Endometrium (tissue), 2 donors: ENCODE data around the gene DAPK1.

Source experiments
- FAIRE-seq: peaks from 2 replicates; lab custom pipeline; 2012; peaks lifted over from hg19 to GRCh38; lab: Jason Lieb, UNC
- donor health status: control.
- donor health status: control.

Gene DAPK1

DNA sequence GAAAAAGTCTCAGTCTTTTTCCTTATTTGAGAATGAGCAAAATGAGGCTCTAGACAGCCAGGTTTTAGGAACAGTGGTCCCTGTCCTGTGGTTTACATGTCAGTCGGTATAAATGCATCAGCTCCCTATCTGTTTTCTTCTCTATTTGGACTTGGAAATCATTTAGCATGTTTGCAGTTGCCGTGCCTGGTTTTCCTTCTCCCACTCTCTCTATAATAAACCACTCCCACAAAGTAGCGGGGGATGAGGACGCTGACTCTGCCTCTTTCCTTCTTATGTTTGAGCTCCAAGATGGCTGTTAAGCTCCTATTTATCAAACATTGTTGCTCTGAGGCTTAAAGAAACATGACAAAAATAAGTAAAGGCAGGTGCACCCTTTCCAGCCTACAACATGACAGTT, 171.1 kb downstream of the DAPK1 start:
- no peak for FAIRE-seq

GRCh38 chr9:87670572-87671264, 173.1 kb downstream of the DAPK1 start:
- no peak for FAIRE-seq

GRCh38 chr9:87671478-87671877, 173.8 kb downstream of the DAPK1 start:
- FAIRE-seq, result no peak

DNA sequence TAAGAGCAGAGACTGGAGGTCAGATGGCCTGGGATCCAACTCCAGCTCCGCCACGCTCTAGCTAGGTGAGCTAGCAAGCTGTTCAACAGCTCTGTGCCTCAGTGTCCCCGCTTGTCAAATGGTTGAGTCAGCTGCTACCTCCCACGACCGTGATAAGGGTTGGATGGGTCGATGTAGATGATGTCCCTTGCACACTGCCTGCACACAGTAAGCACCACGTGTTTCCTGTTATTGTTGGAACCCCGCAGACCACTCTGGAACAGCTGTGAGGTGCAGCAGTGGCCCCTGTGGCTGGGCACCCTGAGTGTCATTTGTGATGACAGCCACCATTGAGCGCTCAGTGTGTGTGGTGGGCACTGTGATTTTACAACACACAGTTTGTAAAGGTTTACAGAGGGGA, 174.3 kb downstream of the DAPK1 start:
- FAIRE-seq, result no peak

- no peak for FAIRE-seq
Measured at GRCh38 chr9:87672586-87672985, 174.9 kb downstream of the DAPK1 start.

DNA sequence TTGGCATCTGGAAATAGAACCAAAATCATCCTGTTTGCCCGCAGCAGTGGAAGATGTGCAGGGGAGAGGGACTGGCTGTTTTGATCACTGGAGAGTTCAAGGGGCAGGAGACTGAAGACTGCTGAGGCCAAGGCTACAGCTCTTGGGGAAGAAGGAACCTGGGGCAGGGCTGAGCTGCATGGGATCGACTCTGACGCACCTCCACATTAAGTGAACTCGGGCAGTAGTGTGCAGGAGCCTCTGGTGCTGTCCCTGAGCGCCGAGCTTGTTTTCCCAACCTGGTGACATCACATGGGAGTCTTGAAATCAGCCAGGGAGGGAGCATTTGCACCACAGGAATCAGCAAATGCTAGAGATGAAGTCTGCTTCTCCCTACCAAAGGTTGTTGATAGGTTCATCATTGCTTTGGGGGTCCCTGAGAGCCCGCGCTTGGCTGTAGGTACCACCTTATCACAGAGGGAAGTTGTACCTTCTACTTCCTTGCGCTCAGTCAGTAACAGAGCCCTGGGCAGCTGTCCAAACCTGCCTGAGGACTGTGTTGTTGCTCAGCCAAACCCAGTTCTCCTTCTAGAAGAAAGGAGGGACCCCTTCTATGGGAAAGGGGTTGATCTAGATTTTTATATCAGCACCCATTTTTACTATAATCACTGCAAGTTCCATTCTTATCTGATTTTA, 175.9 kb downstream of the DAPK1 start:
- FAIRE-seq, result no peak

GRCh38 chr9:87674565-87675299, 177.1 kb downstream of the DAPK1 start:
- FAIRE-seq, result no peak

DNA sequence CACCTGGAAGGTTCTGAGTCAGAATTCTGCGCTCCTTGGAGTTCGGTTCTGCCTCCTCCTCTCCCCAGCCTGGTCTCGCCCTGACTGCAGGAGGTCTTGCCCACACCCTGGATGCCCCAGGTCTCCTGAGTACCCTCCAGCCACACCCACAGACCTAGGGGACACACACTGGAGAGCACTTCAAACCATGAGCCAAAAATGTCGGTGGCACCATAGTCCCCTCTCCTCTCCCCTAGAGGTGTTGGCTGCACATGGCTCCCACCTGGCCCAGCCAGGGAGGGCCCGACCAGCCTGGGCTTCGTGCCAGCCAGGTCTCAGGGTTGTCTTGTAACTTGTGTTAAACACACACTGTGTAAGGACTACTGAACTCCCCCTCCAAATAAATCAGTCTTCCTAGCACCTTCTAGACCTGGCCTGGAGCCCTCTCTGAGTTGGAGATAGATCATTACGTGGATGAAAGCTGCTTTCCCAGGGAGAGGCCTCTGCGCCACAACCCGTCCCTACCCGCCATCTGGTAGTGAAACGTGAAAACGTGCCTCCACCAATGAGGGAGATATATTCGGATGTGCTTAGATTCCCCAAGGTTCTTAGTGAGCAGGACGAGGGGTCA, 178.3 kb downstream of the DAPK1 start:
- no peak for FAIRE-seq

GRCh38 chr9:87676976-87677775, 179.5 kb downstream of the DAPK1 start:
- FAIRE-seq, result no peak

GRCh38 chr9:87677776-87678587, 180.3 kb downstream of the DAPK1 start:
- FAIRE-seq, result no peak

DNA sequence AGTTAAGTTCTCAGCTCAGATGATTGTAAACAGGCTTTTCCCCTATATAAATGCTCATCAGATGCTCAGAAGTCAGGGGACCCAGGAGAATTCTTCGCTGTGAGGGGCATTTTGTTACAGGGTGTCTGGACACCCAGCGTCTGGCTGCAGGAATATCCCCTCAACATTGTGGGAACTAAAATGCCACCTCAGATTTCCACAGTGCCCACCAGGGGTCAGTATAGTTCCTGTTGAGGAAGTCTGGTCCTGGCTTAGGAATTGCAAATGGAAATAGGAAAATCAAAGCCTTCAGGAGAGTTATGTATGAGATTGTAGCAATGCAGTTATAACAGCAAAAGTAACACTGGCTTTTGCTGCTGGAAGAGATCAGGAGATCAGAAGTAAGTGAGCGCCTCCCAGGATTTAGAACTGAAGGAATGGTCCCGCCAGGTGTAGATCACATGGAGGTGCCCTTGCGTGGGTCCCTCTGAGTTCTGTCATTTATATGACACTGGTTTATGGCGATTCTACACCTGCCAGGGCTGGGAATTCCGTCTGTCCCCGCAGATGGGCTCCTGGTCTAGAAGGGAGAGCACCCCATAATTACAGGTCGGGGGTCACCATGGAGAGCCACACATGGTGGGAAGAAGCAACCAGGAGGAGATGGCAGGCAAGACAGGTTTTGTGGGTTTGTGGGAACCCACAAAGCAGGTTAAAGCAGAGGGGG, 181.1 kb downstream of the DAPK1 start:
- FAIRE-seq, result peak; percentile 81

GRCh38 chr9:87681271-87682061, 183.8 kb downstream of the DAPK1 start:
- FAIRE-seq, result no peak

- FAIRE-seq, result no peak
Measured at GRCh38 chr9:87682085-87682484, 184.4 kb downstream of the DAPK1 start.

DNA sequence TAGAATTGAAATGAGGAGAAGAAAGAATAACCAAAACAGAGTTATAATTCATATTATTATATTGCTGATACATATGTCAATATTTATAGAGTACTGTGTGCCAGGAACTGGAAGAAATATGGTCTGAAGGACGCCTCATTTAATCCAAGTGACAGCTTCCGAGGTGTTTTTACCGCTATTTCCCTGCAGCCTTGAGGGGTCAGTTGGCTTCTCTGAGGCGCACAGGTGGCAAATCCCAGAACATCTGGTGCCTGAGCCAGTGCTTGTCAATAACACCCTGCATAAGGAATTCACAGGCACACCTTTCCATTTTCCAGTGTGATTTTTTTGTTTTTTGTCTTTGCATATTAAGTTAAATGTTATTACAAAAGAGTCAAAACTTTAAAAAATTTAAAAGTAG, 185.0 kb downstream of the DAPK1 start:
- no peak for FAIRE-seq

GRCh38 chr9:87683751-87684626, 186.3 kb downstream of the DAPK1 start:
- FAIRE-seq, result no peak

DNA sequence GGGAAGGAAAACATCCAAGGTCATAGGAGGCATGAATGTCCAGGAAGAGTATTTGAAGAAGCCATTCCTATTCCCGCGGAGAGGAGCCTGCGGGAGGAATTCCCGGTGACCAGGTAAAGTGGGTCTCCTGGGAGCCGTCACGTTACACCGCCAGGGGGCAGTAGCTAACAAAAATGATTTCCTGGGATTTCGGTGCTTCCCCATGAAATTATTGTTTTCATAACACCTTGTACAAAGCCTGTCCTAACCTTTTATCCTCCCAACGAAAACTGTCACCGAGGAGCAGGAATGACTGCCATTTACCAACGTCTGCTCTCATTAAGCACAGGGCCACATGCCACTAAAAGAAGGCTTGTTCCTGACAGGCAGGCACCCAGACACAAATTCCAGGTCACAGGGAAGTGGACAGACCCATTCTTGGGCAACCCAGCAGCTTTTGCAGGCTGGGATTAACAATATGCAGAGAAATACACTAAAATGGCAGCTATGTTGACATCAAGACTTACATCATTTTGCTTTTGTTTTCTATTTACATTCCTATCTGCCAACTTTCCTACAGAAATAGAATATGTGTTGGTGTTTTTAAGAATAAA, 187.1 kb downstream of the DAPK1 start:
- no peak for FAIRE-seq

- FAIRE-seq, result no peak
Measured at GRCh38 chr9:87685441-87685840, 187.8 kb downstream of the DAPK1 start.

DNA sequence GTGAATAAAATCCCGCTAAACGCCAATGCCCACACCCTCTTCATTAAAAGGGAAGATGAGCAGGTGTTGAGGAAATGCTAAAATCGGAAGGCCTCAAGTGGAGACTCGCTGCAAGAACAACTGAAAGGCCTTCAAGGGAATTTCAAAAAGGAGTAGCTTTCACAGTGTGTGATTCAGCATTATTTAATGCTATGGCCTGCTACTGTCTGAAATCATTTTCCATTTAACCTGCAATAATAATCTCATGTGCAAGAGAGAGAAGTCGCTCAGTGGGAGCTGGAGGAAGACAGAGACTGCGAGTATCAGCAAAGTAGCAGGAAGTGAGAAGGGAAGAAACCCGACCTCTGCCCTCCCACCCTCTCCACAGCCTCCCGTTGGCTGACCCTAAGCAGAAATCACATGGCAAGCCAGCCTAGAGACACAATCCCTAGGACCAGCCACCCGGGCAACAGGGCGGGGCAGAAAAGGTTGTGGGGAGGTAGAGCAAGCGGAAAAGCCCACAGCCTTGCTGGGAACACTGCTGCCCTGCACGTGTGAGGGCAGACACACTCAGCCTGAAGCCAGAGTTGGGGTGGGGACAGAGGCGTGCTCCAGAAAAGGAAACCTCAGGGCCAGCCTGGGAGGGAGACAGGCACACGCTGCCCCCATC, 188.3 kb downstream of the DAPK1 start:
- no peak for FAIRE-seq
